ENCODE measurements around the gene ANKRD18A.

DNA sequence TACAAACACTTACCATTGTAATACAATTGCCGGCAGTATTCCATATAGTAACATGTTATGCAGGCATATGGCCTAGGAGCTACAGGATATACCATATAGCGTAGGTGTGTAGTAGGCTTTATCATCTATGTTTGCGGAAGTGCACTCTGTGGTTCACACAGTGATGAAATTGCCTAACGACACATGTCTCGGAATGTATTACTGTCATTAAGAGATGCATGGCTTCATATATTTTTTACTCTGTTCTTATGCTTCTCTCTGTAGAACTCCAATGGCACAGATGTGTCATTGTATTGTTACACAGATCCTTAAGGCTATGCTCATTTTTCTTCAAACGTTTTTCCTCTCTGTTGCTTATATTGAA lies 19.2 kb upstream of the ANKRD18A start:
- TF ChIP-seq, protein P1, sequence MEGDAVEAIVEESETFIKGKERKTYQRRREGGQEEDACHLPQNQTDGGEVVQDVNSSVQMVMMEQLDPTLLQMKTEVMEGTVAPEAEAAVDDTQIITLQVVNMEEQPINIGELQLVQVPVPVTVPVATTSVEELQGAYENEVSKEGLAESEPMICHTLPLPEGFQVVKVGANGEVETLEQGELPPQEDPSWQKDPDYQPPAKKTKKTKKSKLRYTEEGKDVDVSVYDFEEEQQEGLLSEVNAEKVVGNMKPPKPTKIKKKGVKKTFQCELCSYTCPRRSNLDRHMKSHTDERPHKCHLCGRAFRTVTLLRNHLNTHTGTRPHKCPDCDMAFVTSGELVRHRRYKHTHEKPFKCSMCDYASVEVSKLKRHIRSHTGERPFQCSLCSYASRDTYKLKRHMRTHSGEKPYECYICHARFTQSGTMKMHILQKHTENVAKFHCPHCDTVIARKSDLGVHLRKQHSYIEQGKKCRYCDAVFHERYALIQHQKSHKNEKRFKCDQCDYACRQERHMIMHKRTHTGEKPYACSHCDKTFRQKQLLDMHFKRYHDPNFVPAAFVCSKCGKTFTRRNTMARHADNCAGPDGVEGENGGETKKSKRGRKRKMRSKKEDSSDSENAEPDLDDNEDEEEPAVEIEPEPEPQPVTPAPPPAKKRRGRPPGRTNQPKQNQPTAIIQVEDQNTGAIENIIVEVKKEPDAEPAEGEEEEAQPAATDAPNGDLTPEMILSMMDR (IDR thresholded peaks at IDR 0.05) = no peak
- TF ChIP-seq POLR2AphosphoS5 (IDR thresholded peaks at IDR 0.05) (no peak), POLR2A (IDR thresholded peaks at IDR 0.05) (no peak), EP300 (IDR thresholded peaks at IDR 0.05) (no peak)
